Prostate gland (tissue), 2 donors: ENCODE measurements around the gene LIF. TPM values are rescaled to one million over a fixed set of nuclear protein-coding genes. Genes with fewer than 3 reads are reported as not detected.

Experiments used
- DNase-seq: peaks from one replicate; pipeline ENCODE4 v3.0.0-alpha.2; 2019; ENCODE audit warnings: low spot score
- H3K27ac ChIP-seq, 2 donors: fragments of 200-600 bp; sonication (generic); 2 replicates each; pipeline ENCODE4 v1.5.1; 2017 to 2019
- H3K27me3 ChIP-seq: fragments of 200-600 bp; sonication (generic); replicated peaks from 2 replicates; pipeline ENCODE4 v1.5.1; 2019; ENCODE audit not compliant: insufficient read depth
- H3K36me3 ChIP-seq, 2 donors: fragments of 200-600 bp; sonication (generic); 1 replicate in 1 of 2; 2 replicates in 1 of 2; pipeline versions ENCODE4 v1.5.1 to v1.8.1; 2017 to 2019
- H3K4me1 ChIP-seq: fragments of 200-600 bp; sonication (generic); replicated peaks from 2 replicates; pipeline ENCODE4 v1.5.1; 2019
- H3K4me3 ChIP-seq, 2 donors: fragments of 200-600 bp; sonication (generic); 2 replicates each; pipeline ENCODE4 v1.5.1; 2017 to 2019
- H3K9me3 ChIP-seq: fragments of 200-600 bp; sonication (generic); 2 replicates; pipeline ENCODE4 v1.5.1; 2017
- POLR2A ChIP-seq: fragments of 450-650 bp; IDR thresholded peaks from one replicate; pipeline ENCODE4 v1.6.1; 2016; ENCODE audit warnings: antibody characterized with exemption, mild to moderate bottlenecking
- POLR2AphosphoS5 ChIP-seq: sonication (generic); formaldehyde crosslinking; IDR thresholded peaks from one replicate; pipeline ENCODE4 v1.6.1; 2017; ENCODE audit warnings: antibody characterized with exemption
- WGBS: methylation state at CpG from one replicate; pipeline ENCODE4 v1.1.5; 2018; 5-methylcytosine and 5-hydroxymethylcytosine counted together
- intact Hi-C: fragments of 100-400 bp; cut with DNase I; formaldehyde crosslinking; loops from one replicate; pipeline ENCODE4 v1.14.2; 2022
- total RNA-seq, 2 donors: library from RNA; depleted of rRNA; stranded (reverse); fragments of >200 nt; gene quantifications; one replicate each; pipeline ENCODE4 v1.1.0, GENCODE V29; 2016
- TF ChIP-seq, protein P1 (sequence below), 4 experiments: fragments of 200-600 bp in 2 of 4; fragments of 450-650 bp in 2 of 4; sonication (generic) in 2 of 4; IDR thresholded peaks; 1 replicate in 3 of 4; 2 replicates in 1 of 4; pipeline ENCODE4 v1.5.1; 2016 to 2019; ENCODE audit warnings: antibody characterized with exemption in 4 of 4, mild to moderate bottlenecking in 2 of 4, moderate library complexity in 2 of 4

Gene LIF
- total RNA-seq, 2 donors from 2014 or later, result 0.40 to 0.59 TPM

DNA sequence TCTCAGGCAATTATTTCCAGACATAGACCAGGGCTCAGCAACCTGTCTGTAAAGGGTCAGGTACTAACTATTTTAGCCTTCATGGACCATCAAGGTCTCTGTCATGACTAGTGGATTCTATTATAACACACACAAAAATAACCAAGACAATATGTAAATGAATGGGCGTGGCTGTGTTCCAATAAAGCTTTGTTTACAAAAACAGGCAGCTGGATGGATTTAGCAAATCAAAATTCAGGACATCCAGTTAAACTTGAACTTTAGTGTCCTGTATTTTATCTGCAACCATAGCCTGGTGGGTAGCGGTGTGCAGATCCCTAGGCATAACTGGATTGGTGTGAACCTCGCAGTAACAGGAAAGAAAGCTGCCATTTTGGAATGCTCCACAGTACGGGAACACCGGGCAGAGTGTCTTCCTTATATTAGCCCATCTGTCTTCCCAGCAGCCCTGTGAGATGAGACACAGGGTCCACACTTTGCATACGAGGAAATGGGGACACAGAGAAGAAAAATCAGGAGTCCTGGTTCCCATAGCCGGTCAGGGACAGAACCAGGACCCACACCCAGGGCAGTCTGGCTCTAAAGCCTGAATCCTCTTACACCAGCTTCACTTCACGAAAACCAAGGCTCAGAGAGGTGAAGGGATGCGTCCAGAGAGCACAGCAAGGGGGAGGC, 15.6 kb downstream of the LIF start:
- no peak overlapping the region for H3K4me3 ChIP-seq
- TF ChIP-seq POLR2A, result no peak
- TF ChIP-seq, protein P1, sequence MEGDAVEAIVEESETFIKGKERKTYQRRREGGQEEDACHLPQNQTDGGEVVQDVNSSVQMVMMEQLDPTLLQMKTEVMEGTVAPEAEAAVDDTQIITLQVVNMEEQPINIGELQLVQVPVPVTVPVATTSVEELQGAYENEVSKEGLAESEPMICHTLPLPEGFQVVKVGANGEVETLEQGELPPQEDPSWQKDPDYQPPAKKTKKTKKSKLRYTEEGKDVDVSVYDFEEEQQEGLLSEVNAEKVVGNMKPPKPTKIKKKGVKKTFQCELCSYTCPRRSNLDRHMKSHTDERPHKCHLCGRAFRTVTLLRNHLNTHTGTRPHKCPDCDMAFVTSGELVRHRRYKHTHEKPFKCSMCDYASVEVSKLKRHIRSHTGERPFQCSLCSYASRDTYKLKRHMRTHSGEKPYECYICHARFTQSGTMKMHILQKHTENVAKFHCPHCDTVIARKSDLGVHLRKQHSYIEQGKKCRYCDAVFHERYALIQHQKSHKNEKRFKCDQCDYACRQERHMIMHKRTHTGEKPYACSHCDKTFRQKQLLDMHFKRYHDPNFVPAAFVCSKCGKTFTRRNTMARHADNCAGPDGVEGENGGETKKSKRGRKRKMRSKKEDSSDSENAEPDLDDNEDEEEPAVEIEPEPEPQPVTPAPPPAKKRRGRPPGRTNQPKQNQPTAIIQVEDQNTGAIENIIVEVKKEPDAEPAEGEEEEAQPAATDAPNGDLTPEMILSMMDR (IDR thresholded peaks at IDR 0.05), result no peak
- no peak for TF ChIP-seq POLR2AphosphoS5
- no peaks in the 10 kb centered on the region for H3K4me1 ChIP-seq
- no peak overlapping the region for H3K27ac ChIP-seq
- no peaks in the 10 kb centered on the region for H3K9me3 ChIP-seq
- DNase-seq, result no peak
- no peaks in the 10 kb centered on the region for H3K27me3 ChIP-seq
- intact Hi-C loops, result no loop called here
- WGBS, result 89% methylated on average over 9 of the region's 9 CpGs
- H3K36me3 ChIP-seq, result no peaks in the 10 kb centered on the region

- 97% methylated on average over 3 of the region's 3 CpGs for WGBS
- Histone ChIP-seq H3K27me3 (no peaks in the 10 kb centered on the region), H3K9me3 (no peaks in the 10 kb centered on the region), H3K36me3 (no peaks in the 10 kb centered on the region), H3K4me1 (no peaks in the 10 kb centered on the region), H3K4me3 (no peak overlapping the region), H3K27ac (no peak overlapping the region)
- TF ChIP-seq POLR2AphosphoS5, result no peak
- no peak for TF ChIP-seq POLR2A
- TF ChIP-seq, protein P1 (IDR thresholded peaks at IDR 0.05), result no peak
- no peak for DNase-seq
- intact Hi-C loops, result no loop called here
Observed at GRCh38 chr22:30230330-30230729, 16.2 kb downstream of the LIF start.

DNA sequence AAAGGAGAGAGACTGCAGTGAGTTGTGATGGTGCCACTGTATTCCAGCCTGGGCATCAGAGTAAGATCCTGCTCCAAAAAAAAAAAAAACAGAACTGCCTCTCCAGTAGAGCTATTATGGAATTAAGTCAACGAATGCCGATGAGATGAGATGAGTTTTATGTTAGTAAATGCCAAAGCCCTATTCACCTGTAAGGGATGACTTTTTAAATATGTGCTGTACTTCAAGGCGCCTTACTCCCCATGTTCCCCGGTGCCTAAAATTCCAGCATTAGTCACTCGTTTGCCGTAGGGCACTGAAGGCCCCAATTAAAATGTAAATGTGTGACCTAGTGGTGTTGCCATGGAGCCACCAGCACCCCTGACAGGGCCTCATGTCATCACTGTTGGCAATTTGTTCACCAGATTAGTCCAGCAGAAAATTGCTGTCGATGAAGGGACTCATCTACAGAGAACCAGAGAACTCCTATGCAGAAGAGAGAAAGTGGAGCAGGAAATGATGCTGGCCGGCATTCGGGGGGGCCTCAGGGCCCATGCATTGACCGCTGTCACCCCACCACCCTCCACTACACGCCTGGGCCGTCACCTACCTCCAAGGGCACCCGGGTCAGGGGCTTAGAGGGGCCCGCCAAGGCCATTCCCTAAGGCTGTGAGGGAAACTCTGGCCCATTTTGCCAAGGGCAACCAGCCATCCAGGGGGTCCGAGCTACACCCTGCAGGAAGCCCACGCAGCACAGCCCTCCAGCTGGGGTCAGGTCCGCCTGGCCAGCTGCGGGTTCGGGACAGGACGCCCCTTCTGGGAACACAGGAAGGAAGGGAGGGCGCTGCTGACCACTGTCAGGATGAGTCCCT, 17.8 kb downstream of the LIF start:
- Histone ChIP-seq H3K27ac (no peak overlapping the region), H3K4me3 (no peak overlapping the region), H3K36me3 (no peaks in the 10 kb centered on the region), H3K4me1 (no peaks in the 10 kb centered on the region), H3K9me3 (no peaks in the 10 kb centered on the region), H3K27me3 (no peaks in the 10 kb centered on the region)
- WGBS, result 71% methylated on average over 18 of the region's 21 CpGs
- TF ChIP-seq POLR2AphosphoS5 (no peak), POLR2A (no peak)
- TF ChIP-seq, protein P1 (IDR thresholded peaks at IDR 0.05), result no peak
- intact Hi-C loops, result no loop called here
- no peak for DNase-seq

GRCh38 chr22:30227438-30228228, 18.9 kb downstream of the LIF start:
- Histone ChIP-seq H3K4me3 (no peak overlapping the region), H3K27me3 (no peaks in the 10 kb centered on the region), H3K9me3 (no peaks in the 10 kb centered on the region), H3K27ac (no peak overlapping the region), H3K36me3 (no peaks in the 10 kb centered on the region), H3K4me1 (no peaks in the 10 kb centered on the region)
- 95% methylated on average over 4 of the region's 4 CpGs for WGBS
- no peak for DNase-seq
- TF ChIP-seq, protein P1 (IDR thresholded peaks at IDR 0.05), result no peak
- no peak for TF ChIP-seq POLR2A
- no peak for TF ChIP-seq POLR2AphosphoS5
- intact Hi-C loops, result no loop called here
